ENCODE results near the gene EDRF1.

Gene EDRF1

GRCh38 chr10:125727436-125727835 lies 7.9 kb downstream of the EDRF1 start:
- TF ChIP-seq EZH2phosphoT487 (IDR thresholded peaks at IDR 0.05; ENCODE audit: borderline replicate concordance, low read length): no peak
- Histone ChIP-seq H3K36me3 (ENCODE audit: control insufficient read depth, low read length) (peaks cover 95% of the 10 kb centered on the region), H3K4me3 (ENCODE audit: low read length) (no peak overlapping the region), H3K79me2 (ENCODE audit: control insufficient read depth, low read length) (peaks cover 11% of the 10 kb centered on the region), H3K4me1 (ENCODE audit: control insufficient read depth, low read length) (no peaks in the 10 kb centered on the region), H3K27ac (ENCODE audit: low read depth, low read length) (no peak overlapping the region), H4K20me1 (ENCODE audit: control insufficient read depth, insufficient read depth, low read depth, low read length) (no peaks in the 10 kb centered on the region), H3F3A (ENCODE audit: control insufficient read depth, insufficient read depth) (no peaks in the 10 kb centered on the region), H3K9me2 (replicated peaks; ENCODE audit: control insufficient read depth, low read length) (no peaks in the 10 kb centered on the region), H3K27me3 (ENCODE audit: control insufficient read depth, low read length) (no peaks in the 10 kb centered on the region), H3K9me3 (ENCODE audit: control insufficient read depth, insufficient read depth, low read length) (no peaks in the 10 kb centered on the region), H3K4me2 (ENCODE audit: low read length) (no peak overlapping the region)

GRCh38 chr10:125734148-125734547 lies 14.6 kb downstream of the EDRF1 start:
- H4K20me1 ChIP-seq (ENCODE audit: control insufficient read depth, insufficient read depth, low read depth, low read length): no peaks in the 10 kb centered on the region

GRCh38 chr10:125734823-125735222 lies 15.3 kb downstream of the EDRF1 start:
- no peak for TF ChIP-seq EZH2phosphoT487 (IDR thresholded peaks at IDR 0.05; ENCODE audit: borderline replicate concordance, low read length)
- TF ChIP-seq, protein P1, sequence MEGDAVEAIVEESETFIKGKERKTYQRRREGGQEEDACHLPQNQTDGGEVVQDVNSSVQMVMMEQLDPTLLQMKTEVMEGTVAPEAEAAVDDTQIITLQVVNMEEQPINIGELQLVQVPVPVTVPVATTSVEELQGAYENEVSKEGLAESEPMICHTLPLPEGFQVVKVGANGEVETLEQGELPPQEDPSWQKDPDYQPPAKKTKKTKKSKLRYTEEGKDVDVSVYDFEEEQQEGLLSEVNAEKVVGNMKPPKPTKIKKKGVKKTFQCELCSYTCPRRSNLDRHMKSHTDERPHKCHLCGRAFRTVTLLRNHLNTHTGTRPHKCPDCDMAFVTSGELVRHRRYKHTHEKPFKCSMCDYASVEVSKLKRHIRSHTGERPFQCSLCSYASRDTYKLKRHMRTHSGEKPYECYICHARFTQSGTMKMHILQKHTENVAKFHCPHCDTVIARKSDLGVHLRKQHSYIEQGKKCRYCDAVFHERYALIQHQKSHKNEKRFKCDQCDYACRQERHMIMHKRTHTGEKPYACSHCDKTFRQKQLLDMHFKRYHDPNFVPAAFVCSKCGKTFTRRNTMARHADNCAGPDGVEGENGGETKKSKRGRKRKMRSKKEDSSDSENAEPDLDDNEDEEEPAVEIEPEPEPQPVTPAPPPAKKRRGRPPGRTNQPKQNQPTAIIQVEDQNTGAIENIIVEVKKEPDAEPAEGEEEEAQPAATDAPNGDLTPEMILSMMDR (IDR thresholded peaks at IDR 0.05; ENCODE audit: low read depth, low read length, poor library complexity, severe bottlenecking): no peak
- no peaks in the 10 kb centered on the region for H3K9me3 ChIP-seq (ENCODE audit: control insufficient read depth, insufficient read depth, low read length)
- H3K4me2 ChIP-seq (ENCODE audit: low read length): no peak overlapping the region
- H3K27me3 ChIP-seq (ENCODE audit: control insufficient read depth, low read length): no peaks in the 10 kb centered on the region
- H3K79me2 ChIP-seq (ENCODE audit: control insufficient read depth, low read length): no peaks in the 10 kb centered on the region
- H3F3A ChIP-seq (ENCODE audit: control insufficient read depth, insufficient read depth): 0 out of 2 replicates have a peak, but pooled peaks cover 2% of the 10 kb centered on the region
- H3K9me2 ChIP-seq (replicated peaks; ENCODE audit: control insufficient read depth, low read length): no peaks in the 10 kb centered on the region
- H3K36me3 ChIP-seq (ENCODE audit: control insufficient read depth, low read length): peaks cover 99% of the 10 kb centered on the region
- H3K27ac ChIP-seq (ENCODE audit: low read depth, low read length): no peak overlapping the region
- no peak overlapping the region for H3K4me3 ChIP-seq (ENCODE audit: low read length)
- no peaks in the 10 kb centered on the region for H4K20me1 ChIP-seq (ENCODE audit: control insufficient read depth, insufficient read depth, low read depth, low read length)
- no peaks in the 10 kb centered on the region for H3K4me1 ChIP-seq (ENCODE audit: control insufficient read depth, low read length)

More at GRCh38 chr10:125734148-125734547, 14.6 kb downstream of the EDRF1 start:
- no peaks in the 10 kb centered on the region for H3K27me3 ChIP-seq (ENCODE audit: control insufficient read depth, low read length)
- no peaks in the 10 kb centered on the region for H3K4me1 ChIP-seq (ENCODE audit: control insufficient read depth, low read length)
- no peak overlapping the region for H3K4me3 ChIP-seq (ENCODE audit: low read length)
- H3F3A ChIP-seq (ENCODE audit: control insufficient read depth, insufficient read depth): 0 out of 2 replicates have a peak, but pooled peaks cover 2% of the 10 kb centered on the region
- H3K9me2 ChIP-seq (replicated peaks; ENCODE audit: control insufficient read depth, low read length): no peaks in the 10 kb centered on the region
- no peaks in the 10 kb centered on the region for H3K79me2 ChIP-seq (ENCODE audit: control insufficient read depth, low read length)
- no peak overlapping the region for H3K4me2 ChIP-seq (ENCODE audit: low read length)
- H3K9me3 ChIP-seq (ENCODE audit: control insufficient read depth, insufficient read depth, low read length): no peaks in the 10 kb centered on the region
- TF ChIP-seq, protein P1 (IDR thresholded peaks at IDR 0.05; ENCODE audit: low read depth, low read length, poor library complexity, severe bottlenecking): no peak
- no peak for TF ChIP-seq EZH2phosphoT487 (IDR thresholded peaks at IDR 0.05; ENCODE audit: borderline replicate concordance, low read length)
- H3K36me3 ChIP-seq (ENCODE audit: control insufficient read depth, low read length): peaks cover 99% of the 10 kb centered on the region
- H3K27ac ChIP-seq (ENCODE audit: low read depth, low read length): no peak overlapping the region

- Histone ChIP-seq H3K4me3 (ENCODE audit: low read length) (no peak overlapping the region), H3K27ac (ENCODE audit: low read depth, low read length) (no peak overlapping the region), H3K36me3 (ENCODE audit: control insufficient read depth, low read length) (peaks cover 96% of the 10 kb centered on the region), H4K20me1 (ENCODE audit: control insufficient read depth, insufficient read depth, low read depth, low read length) (no peaks in the 10 kb centered on the region), H3K4me1 (ENCODE audit: control insufficient read depth, low read length) (no peaks in the 10 kb centered on the region), H3K9me3 (ENCODE audit: control insufficient read depth, insufficient read depth, low read length) (no peaks in the 10 kb centered on the region), H3K4me2 (ENCODE audit: low read length) (no peak overlapping the region), H3K9me2 (replicated peaks; ENCODE audit: control insufficient read depth, low read length) (no peaks in the 10 kb centered on the region), H3K27me3 (ENCODE audit: control insufficient read depth, low read length) (no peaks in the 10 kb centered on the region), H3F3A (ENCODE audit: control insufficient read depth, insufficient read depth) (0 out of 2 replicates have a peak, but pooled peaks cover under 1% of the 10 kb centered on the region), H3K79me2 (ENCODE audit: control insufficient read depth, low read length) (no peaks in the 10 kb centered on the region)
- no peak for TF ChIP-seq EZH2phosphoT487 (IDR thresholded peaks at IDR 0.05; ENCODE audit: borderline replicate concordance, low read length)
- TF ChIP-seq, protein P1 (IDR thresholded peaks at IDR 0.05; ENCODE audit: low read depth, low read length, poor library complexity, severe bottlenecking): no peak
These were observed 18.7 kb downstream of the EDRF1 start for GRCh38 chr10:125738206-125738605.

Measured in DOHH2 (cell line).